HG02798 (cell line): ENCODE measurements around the gene TIGIT.

ENCODE experiments used
- ATAC-seq: cut with Tn5 transposase; IDR thresholded peaks from one replicate; pipeline ENCODE4 v1.9.1; 2021; ENCODE audit warnings: mild to moderate bottlenecking; ENCODE audit not compliant: unreplicated experiment, poor library complexity

Gene TIGIT

GRCh38 chr3:114308830-114309229 is 15.0 kb downstream of the TIGIT start:
- peak; percentile 88 for ATAC-seq

GRCh38 chr3:114310695-114311094 is 16.9 kb downstream of the TIGIT start:
- ATAC-seq = no peak

- no peak for ATAC-seq
Observed at GRCh38 chr3:114313426-114313825, 19.6 kb downstream of the TIGIT start.

DNA sequence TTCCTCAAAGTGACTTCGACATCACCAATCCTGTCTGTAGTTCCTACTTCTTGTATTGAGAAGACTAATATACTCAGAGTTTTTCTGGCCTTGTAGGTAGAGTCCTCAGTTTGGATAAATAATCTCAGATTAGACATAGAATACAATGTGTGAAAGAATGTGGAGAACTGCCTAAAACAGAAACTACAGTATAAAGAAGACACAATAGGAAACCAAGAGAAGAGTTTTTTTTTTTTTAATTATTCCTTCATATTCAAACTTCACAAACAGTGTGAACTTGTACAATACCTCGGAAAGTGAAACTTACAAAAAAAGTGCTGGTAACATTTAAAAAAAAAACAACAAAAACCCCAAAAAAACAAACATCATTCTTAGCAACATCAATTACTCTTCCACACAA is 20.5 kb downstream of the TIGIT start:
- no peak for ATAC-seq

DNA sequence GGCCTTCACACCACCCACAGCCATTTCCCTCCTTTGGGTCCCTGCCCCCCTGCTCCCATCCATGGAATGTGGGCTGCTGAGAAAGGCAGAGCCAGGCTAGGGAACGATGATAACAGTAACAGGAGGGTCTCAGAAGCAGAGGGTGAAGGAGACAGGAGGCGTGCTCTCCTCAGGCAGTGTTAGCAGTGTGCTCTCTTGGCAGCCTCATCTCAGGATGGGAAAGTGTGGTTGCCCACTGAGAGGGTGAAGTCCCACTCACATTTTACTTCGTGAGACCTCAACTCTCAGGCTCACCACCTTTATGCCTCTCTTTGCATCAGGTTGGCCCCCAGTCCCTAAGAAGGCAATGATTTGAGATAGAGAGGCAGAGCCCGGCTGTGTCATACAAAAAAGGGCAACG is 24.5 kb downstream of the TIGIT start:
- no peak for ATAC-seq

DNA sequence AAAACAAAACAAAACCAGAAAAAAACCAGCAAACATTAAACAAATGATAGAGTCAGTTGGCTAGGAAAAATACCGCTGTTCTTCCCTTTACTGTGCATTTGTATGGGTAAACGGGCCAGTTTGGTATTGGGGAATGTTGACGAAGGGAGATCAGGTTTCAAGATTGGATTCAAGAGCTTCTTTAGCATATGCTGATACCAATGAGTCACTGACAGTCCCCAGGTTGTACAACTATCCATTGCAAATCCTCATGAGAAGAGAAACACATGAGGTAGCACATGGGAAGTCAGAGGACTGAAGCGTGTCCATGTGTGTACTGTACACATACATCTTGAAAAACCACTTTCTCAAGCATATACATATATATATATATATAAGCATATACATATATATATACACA is 25.6 kb downstream of the TIGIT start:
- ATAC-seq = no peak

DNA sequence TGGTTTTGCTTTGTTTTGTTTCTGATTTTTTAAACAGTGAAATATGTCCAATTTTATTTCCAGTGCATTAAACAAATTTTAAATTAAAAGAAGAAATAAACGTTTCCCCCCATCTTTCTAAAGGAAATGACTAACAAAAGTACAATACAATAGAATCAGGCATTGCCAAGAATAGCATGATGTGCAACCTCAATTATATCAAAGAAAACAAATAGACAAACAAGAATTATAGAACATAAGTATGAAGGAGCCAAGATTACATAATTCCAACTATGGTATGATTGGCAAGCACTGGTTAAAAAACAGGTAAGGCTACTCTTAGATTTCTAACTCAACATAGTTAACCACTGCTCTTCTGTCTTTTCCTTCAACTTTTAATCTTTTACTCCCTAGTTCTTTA is 26.4 kb downstream of the TIGIT start:
- ATAC-seq = no peak

DNA sequence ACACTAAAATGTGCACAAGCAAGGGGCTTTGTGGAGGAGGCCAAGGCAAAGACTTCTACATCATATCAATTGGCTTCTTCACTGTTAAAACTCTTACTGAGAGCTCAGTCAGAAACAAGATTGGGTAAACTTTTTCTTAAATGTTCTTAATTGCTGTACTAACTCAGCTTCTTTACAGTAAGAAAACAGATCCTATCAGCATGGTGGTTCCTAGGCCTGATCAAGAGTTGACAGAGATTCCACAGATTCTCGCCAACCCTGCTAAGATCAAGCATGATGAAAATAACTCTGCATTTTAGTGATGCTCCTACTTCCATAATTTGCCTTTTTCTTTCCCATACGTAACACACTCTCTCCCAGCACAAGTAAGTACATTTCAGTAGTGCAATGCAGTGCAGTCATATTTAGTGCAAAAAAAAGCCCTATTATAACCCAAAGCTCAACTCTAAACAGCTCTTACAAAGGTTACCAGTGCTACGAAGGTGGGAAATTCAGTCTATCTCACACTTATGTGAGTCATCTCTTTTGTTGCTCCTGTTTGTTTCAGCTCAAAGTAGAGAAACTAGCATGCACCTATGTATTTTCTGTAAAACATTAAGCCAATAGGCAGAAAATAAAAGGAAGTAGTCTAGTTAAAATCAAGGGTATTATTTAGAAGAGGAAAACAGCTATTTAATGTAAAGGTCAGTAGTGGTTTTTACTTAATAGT is 29.9 kb downstream of the TIGIT start:
- peak; percentile 63 for ATAC-seq

- ATAC-seq = peak; percentile 30
Observed at GRCh38 chr3:114327665-114328064, 33.8 kb downstream of the TIGIT start.

GRCh38 chr3:114328345-114328744 is 34.5 kb downstream of the TIGIT start:
- peak; percentile 22 for ATAC-seq

DNA sequence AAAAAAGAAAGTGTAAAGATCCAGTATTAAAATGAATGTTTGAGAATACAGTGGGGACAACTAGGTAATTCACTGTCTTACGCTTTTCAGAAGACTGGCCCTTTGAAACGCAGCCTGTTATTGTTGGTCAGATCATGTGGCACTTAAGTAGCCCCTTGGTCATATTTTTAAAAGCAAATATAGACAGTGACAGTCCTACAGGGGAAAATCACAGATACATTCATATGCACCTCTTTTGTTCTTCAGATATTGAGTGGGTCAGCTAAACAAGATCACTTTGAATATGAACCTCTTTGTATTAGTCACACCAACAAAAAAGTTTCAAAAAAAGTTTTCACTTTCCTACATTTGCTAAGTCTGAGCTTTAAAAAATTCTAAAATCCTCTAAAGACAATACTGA is 36.0 kb downstream of the TIGIT start:
- ATAC-seq = peak; percentile 44

DNA sequence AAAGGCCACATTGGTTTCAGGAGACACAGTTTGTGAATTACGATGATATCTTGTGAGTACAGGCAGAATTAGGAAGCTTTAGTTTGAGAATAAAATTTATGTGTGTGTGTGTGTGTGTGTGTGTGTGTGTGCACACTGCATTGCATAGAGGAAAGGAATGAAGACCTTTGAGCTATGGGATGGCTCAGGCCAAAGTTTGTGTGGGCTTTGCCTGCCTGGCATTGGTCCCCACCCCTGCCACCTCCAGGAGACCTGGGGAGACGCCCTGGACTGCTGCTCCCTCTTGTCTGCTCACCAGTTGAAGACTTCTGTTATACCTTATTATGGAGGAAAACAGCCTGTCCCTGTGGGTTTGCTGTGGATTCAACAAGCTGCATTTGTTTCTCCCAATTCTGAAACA is 37.2 kb downstream of the TIGIT start:
- ATAC-seq = no peak

DNA sequence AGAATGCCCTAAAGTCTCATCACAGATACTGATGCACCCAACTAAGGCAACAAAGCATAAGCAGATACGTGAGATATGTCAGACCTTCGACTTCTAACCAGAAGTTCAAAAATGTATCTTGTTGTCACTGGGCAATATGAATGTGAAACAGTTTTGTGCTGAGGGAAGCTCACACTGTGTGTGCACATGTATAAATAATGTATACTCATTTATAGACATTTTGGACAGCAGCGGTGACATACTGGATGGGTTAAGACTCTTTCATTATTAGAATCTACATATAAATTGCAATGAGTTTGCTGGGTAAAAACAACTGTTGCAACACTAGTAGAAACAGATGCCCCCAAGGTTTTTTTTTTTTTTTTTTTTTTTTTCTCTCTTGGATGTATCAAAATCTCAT is 37.9 kb downstream of the TIGIT start:
- no peak for ATAC-seq

DNA sequence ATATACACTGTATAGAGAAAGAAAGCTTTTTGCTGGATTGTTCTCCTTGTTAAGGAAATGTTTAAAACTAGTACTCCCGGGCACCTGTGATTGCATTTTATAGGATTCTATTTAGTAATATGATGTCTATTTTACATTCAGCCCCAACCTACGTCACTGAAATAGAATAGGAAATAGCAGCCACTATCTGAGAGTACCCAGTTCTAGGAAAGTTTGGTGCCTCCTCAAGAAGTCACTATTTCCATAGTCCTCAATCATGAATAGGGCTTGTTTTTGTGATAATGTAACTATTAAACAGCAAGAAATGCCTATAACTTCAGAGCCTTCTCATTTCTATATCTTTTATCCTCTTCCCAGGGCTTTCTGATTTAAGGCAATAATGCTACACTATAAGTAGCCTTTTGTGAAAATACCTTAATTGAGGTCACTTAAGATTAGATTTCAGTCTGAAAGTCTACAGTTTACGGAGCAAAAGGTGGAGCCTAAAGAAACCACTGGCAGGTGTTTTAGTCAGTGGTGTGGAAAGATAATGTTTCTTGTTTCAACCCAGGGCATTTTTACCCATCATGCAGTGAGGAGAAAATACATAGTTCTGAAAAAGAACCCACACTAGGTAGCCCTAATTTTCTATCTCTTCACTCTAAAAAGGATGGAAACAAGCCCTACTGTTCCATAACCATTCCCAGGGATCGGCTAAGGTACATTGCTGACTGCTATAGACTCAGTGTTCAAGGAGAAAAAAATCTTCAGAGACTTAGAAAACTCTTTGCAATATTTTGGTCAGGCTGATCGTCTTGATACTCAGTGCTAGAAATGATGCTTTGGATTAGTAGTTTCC is 38.7 kb downstream of the TIGIT start:
- ATAC-seq = peak; percentile 67

DNA sequence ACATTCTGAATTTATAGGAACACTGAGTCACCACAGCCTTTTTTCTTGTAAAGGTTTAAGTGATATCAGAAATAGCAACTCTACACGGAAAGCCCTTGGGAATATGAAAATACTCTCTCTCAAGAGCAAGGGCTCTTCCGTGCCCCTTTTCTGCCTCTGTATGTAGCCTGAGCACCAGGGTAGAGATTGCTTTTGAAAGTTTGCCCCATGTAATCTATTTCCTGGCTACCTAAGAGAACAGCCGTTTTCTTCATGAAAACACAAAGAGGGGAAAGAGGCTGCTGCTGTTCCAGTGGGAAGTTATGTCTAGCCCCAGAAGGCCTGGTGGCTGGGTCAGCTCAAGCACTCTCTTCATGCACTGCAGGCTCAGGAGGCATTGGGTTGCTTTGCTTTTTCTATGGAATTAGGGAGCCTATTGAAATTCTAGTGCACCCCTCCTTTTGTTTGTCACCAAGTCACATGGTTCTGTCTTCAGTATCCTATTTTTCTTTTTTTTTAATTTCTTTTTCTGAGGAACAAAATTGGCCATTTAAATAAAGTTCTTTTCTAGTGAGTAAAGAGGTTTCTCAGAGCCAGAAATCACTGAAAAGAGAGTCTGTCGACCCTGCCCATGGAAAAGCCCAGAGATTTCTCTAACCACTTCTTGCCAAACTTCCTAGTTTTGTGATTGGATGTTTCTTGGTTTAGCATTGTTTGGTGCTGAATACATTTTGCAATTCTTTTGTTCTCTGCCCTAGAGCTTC is 39.5 kb downstream of the TIGIT start:
- ATAC-seq = no peak

GRCh38 chr3:114333923-114334240 is 40.1 kb downstream of the TIGIT start:
- no peak for ATAC-seq

- no peak for ATAC-seq
Observed at GRCh38 chr3:114336122-114336697, 42.4 kb downstream of the TIGIT start.

GRCh38 chr3:114336857-114337256 is 43.0 kb downstream of the TIGIT start:
- no peak for ATAC-seq

DNA sequence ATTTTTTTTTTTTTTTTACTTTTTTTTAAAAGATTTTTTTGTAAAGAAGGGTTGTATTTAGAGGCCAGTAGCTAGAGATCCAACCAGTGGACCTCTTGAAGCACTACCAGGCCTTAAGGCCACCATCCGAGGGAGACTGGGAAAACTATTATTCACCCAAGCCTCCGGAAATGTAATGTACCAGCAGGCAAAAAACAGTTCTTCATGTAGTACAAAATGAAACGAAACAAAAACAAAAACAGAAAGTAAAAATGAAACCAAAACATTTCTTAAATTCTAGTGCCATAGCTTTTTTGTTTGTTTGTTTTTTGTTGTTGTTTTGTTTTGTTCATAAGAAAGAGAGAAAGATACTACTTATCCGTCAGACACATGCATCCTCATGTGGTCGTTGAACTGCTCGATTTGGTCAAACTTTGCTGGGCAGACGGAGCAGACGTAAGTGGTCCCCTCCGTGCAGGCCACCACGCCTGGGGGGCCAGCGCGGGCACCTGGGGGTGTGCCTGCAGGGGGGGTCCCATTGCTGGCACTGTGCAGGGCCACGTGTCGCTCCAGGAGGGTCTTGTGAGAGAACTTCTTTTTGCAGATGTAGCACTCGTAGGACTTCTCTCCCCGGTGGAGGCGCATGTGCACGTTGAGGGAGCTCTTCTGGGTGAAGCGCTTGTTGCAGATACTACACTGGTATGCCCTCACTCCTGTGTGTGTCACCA is 45.0 kb downstream of the TIGIT start:
- no peak for ATAC-seq

- no peak for ATAC-seq
Observed at GRCh38 chr3:114344492-114344891, 50.7 kb downstream of the TIGIT start.
